ENCODE data around the gene DPP4.

DNA sequence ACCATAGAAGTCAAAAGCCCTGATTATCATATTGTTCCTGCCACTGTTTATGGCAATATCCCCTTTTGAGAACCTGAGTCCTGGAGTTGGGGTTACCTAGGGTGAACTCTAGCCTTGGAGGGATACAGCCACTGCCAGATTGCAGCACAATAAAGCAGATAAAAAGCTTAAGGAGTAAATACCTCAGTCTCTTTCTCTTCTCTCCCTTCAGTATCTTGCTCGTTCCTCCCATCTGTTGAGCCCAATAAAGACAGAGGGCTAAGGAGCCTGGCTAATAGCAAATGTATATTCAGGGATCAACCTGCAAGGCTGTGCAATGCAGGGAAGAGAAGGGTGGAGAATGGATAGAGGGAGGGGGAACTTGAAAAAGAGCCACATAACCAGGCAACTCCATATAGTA is 8.0 kb upstream of the DPP4 start:
- TF ChIP-seq CTCF (IDR thresholded peaks at IDR 0.05) (no peak), POLR2A (IDR thresholded peaks at IDR 0.05) (no peak)
